Hepatocyte (in vitro differentiated cells): ENCODE results near the gene NRP1. TPM values are rescaled to one million over a fixed set of nuclear protein-coding genes. Genes with fewer than 3 reads are reported as not detected.

Experiments
- DNase-seq: peaks from one replicate; pipeline ENCODE4 v3.0.0-alpha.2; 2016; ENCODE audit warnings: low spot score
- H2AFZ ChIP-seq: fragments of 200-600 bp; sonication (generic); 2 replicates; pipeline ENCODE4 v1.6.0; 2016; ENCODE audit warnings: antibody characterized with exemption, mild to moderate bottlenecking
- H3K27ac ChIP-seq: fragments of 200-600 bp; sonication (generic); 2 replicates; pipeline ENCODE4 v1.5.1; 2016; ENCODE audit warnings: mild to moderate bottlenecking
- H3K27me3 ChIP-seq: fragments of 200-600 bp; sonication (generic); 2 replicates; pipeline ENCODE4 v1.6.1; 2016
- H3K36me3 ChIP-seq: fragments of 200-600 bp; sonication (generic); replicated peaks from 2 replicates; pipeline ENCODE4 v1.5.1; 2016; ENCODE audit warnings: low read depth; ENCODE audit not compliant: insufficient read depth
- H3K4me1 ChIP-seq: fragments of 200-600 bp; sonication (generic); 2 replicates; pipeline ENCODE4 v1.5.1; 2016; ENCODE audit warnings: mild to moderate bottlenecking, moderate library complexity; ENCODE audit not compliant: insufficient read depth
- H3K4me2 ChIP-seq: fragments of 200-600 bp; sonication (generic); 2 replicates; pipeline ENCODE4 v1.6.0; 2016
- H3K4me3 ChIP-seq: fragments of 200-600 bp; sonication (generic); 2 replicates; pipeline ENCODE4 v1.5.1; 2016; ENCODE audit warnings: mild to moderate bottlenecking
- H3K79me2 ChIP-seq: fragments of 200-600 bp; sonication (generic); 2 replicates; pipeline ENCODE4 v1.6.0; 2017; ENCODE audit warnings: mild to moderate bottlenecking
- H3K9me2 ChIP-seq: fragments of 200-600 bp; sonication (generic); replicated peaks from 2 replicates; pipeline ENCODE4 v1.6.0; 2017; ENCODE audit warnings: mild to moderate bottlenecking; ENCODE audit not compliant: insufficient read depth
- H3K9me3 ChIP-seq: fragments of 200-600 bp; sonication (generic); 2 replicates; pipeline ENCODE4 v1.5.1; 2016; ENCODE audit warnings: low read depth, mild to moderate bottlenecking
- H4K20me1 ChIP-seq: fragments of 200-600 bp; sonication (generic); 2 replicates; pipeline ENCODE4 v1.6.0; 2016; ENCODE audit warnings: mild to moderate bottlenecking; ENCODE audit not compliant: insufficient read depth, poor library complexity, severe bottlenecking
- CTCF ChIP-seq: fragments of 200-600 bp; sonication (generic); IDR thresholded peaks from 2 replicates; pipeline ENCODE4 v1.5.1; 2016; ENCODE audit warnings: antibody characterized with exemption, mild to moderate bottlenecking; ENCODE audit not compliant: poor library complexity
- EZH2 ChIP-seq: fragments of 200-600 bp; sonication (generic); IDR thresholded peaks from 2 replicates; pipeline ENCODE4 v1.6.1; 2016; ENCODE audit warnings: antibody characterized with exemption, mild to moderate bottlenecking, borderline replicate concordance
- EZH2phosphoT487 ChIP-seq: fragments of 200-600 bp; sonication (generic); IDR thresholded peaks from one replicate; pipeline ENCODE4 v1.6.1; 2018; ENCODE audit warnings: antibody characterized with exemption, mild to moderate bottlenecking, low read depth, moderate library complexity; ENCODE audit not compliant: unreplicated experiment, severe bottlenecking
- WGBS: methylation state at CpG from one replicate; pipeline ENCODE4 v1.1.6; 2016; ENCODE audit warnings: low lambda C conversion rate; ENCODE audit errors: missing lambda C conversion rate; 5-methylcytosine and 5-hydroxymethylcytosine counted together
- polyA plus RNA-seq: library from polyadenylated mRNA; unstranded; fragments of >200 nt; fragmentation: Nextera tagmentation; extraction: Ambion mirVana; gene quantifications from 2 replicates; pipeline ENCODE4 v1.2.1, GENCODE V29; 2016
- total RNA-seq: library from RNA; depleted of rRNA; stranded (reverse); fragments of >200 nt; gene quantifications from 2 replicates; pipeline ENCODE4 v1.2.3, GENCODE V29; 2014

NRP1 gene
- total and polyA plus RNA-seq, 2 experiments from 2014 or later: 32.2 to 46.9 TPM

- Histone ChIP-seq H3K27ac (no peak overlapping the region), H3K9me3 (no peaks in the 10 kb centered on the region), H3K9me2 (no peaks in the 10 kb centered on the region), H3K4me2 (no peak overlapping the region), H3K27me3 (no peaks in the 10 kb centered on the region), H3K79me2 (peaks cover 31% of the 10 kb centered on the region), H3K4me3 (no peak overlapping the region), H4K20me1 (no peaks in the 10 kb centered on the region), H3K4me1 (peaks cover 17% of the 10 kb centered on the region), H2AFZ (no peak overlapping the region), H3K36me3 (no peaks in the 10 kb centered on the region)
- TF ChIP-seq EZH2: no peak
- DNase-seq: no peak
- WGBS: 80% methylated on average over 3 of the region's 3 CpGs
Measured at GRCh38 chr10:33278198-33278597, 56.3 kb downstream of the NRP1 start.

- 79% methylated on average over 6 of the region's 6 CpGs for WGBS
- DNase-seq: no peak
- Histone ChIP-seq H3K9me2 (no peaks in the 10 kb centered on the region), H3K4me2 (no peak overlapping the region), H4K20me1 (no peaks in the 10 kb centered on the region), H2AFZ (no peak overlapping the region), H3K27me3 (no peaks in the 10 kb centered on the region), H3K4me3 (no peak overlapping the region), H3K27ac (no peak overlapping the region), H3K9me3 (no peaks in the 10 kb centered on the region), H3K79me2 (peaks cover 29% of the 10 kb centered on the region), H3K36me3 (no peaks in the 10 kb centered on the region), H3K4me1 (peaks cover 26% of the 10 kb centered on the region)
- no peak for TF ChIP-seq CTCF
- TF ChIP-seq EZH2: no peak
- TF ChIP-seq EZH2phosphoT487: no peak
Measured at GRCh38 chr10:33277135-33277536, 57.3 kb downstream of the NRP1 start.

- H3K27ac ChIP-seq: peak overlapping the region; percentile 8
- WGBS: 81% methylated on average over 4 of the region's 4 CpGs
Measured at GRCh38 chr10:33276282-33276923, 58.1 kb downstream of the NRP1 start.

More at GRCh38 chr10:33276282-33276923, 58.1 kb downstream of the NRP1 start:
- Histone ChIP-seq H3K9me2 (no peaks in the 10 kb centered on the region), H3K36me3 (no peaks in the 10 kb centered on the region), H3K4me1 (peaks cover 33% of the 10 kb centered on the region), H4K20me1 (no peaks in the 10 kb centered on the region), H3K79me2 (peaks cover 28% of the 10 kb centered on the region), H3K4me2 (no peak overlapping the region), H3K4me3 (no peak overlapping the region), H2AFZ (no peak overlapping the region), H3K27me3 (no peaks in the 10 kb centered on the region), H3K9me3 (no peaks in the 10 kb centered on the region)
- TF ChIP-seq EZH2: no peak
- TF ChIP-seq EZH2phosphoT487: no peak
- no peak for TF ChIP-seq CTCF
- no peak for DNase-seq
